Stomach (tissue), 9 donors: Measurements from ENCODE around the gene ELF5. TPM values are rescaled to one million over a fixed set of nuclear protein-coding genes. Genes with fewer than 3 reads are reported as not detected.

Source experiments
- DNase-seq, 2 donors: peaks; one replicate each; pipeline versions ENCODE4 v3.0.0 to v3.0.0-alpha.2; 2013 to 2019
- H3K27ac ChIP-seq, 5 donors: fragments of 200-600 bp in 4 of 5; sonication (generic) in 4 of 5; one replicate each; pipeline ENCODE4 v1.5.1; 2013 to 2019; ENCODE audit warnings: mild to moderate bottlenecking in 1 of 5, moderate library complexity in 1 of 5
- H3K27me3 ChIP-seq, 3 donors: fragments of 200-600 bp; sonication (generic); one replicate each; pipeline ENCODE4 v1.5.1; 2017 to 2019; ENCODE audit warnings: mixed run types in 1 of 3
- H3K36me3 ChIP-seq, 4 donors: fragments of 200-600 bp; sonication (generic); 1 replicate in 3 of 4; 2 replicates in 1 of 4; pipeline ENCODE4 v1.5.1; 2016 to 2019
- H3K4me1 ChIP-seq, 4 donors: fragments of 200-600 bp; sonication (generic); one replicate each; pipeline ENCODE4 v1.5.1; 2016 to 2019
- H3K4me3 ChIP-seq, 4 donors: fragments of 200-600 bp; sonication (generic) in 3 of 4; one replicate each; pipeline ENCODE4 v1.5.1; 2016 to 2019; ENCODE audit warnings: mild to moderate bottlenecking in 1 of 4
- H3K9me3 ChIP-seq, 4 donors: fragments of 200-600 bp; sonication (generic); one replicate each; pipeline ENCODE4 v1.5.1; 2016 to 2019
- EP300 ChIP-seq: sonication (generic); formaldehyde crosslinking; IDR thresholded peaks from one replicate; pipeline ENCODE4 v1.6.1; 2017; ENCODE audit warnings: antibody characterized with exemption
- POLR2A ChIP-seq, 4 donors: fragments of 450-650 bp; IDR thresholded peaks; one replicate each; pipeline ENCODE4 v1.6.1; 2016; ENCODE audit warnings: antibody characterized with exemption in 4 of 4, control low read depth in 2 of 4, mild to moderate bottlenecking in 1 of 4, moderate library complexity in 1 of 4
- POLR2AphosphoS5 ChIP-seq, 3 donors: sonication (generic); formaldehyde crosslinking; IDR thresholded peaks; one replicate each; pipeline ENCODE4 v1.6.1; 2016; ENCODE audit warnings: antibody characterized with exemption in 3 of 3
- WGBS, 5 donors: extraction: QIAGEN DNeasy Blood & Tissue Kit in 3 of 5; methylation state at CpG; one replicate each; pipeline versions ENCODE4 v1.1.5 to v1.1.7; 2013 to 2018; 5-methylcytosine and 5-hydroxymethylcytosine counted together
- intact Hi-C: fragments of 100-400 bp; cut with DNase I; formaldehyde crosslinking; loops from one replicate; pipeline ENCODE4 v1.15.1; 2023; ENCODE audit warnings: low total_unique reads
- polyA plus RNA-seq, 3 donors: library from polyadenylated mRNA; stranded (reverse); fragments of 200-250 nt; gene quantifications; one replicate each; pipeline ENCODE4 v1.2.3, GENCODE V29; 2013
- total RNA-seq, 5 donors: library from RNA; depleted of rRNA; stranded (reverse); fragments of >200 nt; gene quantifications; one replicate each; pipeline versions ENCODE4 v1.1.0 to v1.2.3, GENCODE V29; 2014 to 2016
- TF ChIP-seq, protein P1 (sequence below), 7 experiments: fragments of 450-650 bp in 4 of 7; fragments of 200-600 bp in 3 of 7; sonication (generic) in 3 of 7; IDR thresholded peaks; one replicate each; pipeline ENCODE4 v1.5.1; 2016 to 2019; ENCODE audit warnings: antibody characterized with exemption in 7 of 7, control low read depth in 2 of 7, mild to moderate bottlenecking in 1 of 7
- donor health status: healthy with polysubstance abuse.
- donor health status: Bipolar disorder and iron deficiency.
- donor health status: healthy.

ELF5 gene
- total and polyA plus RNA-seq, 8 donors = 0.19 to 0.78 (median 0.55) TPM; not detected in 5

DNA sequence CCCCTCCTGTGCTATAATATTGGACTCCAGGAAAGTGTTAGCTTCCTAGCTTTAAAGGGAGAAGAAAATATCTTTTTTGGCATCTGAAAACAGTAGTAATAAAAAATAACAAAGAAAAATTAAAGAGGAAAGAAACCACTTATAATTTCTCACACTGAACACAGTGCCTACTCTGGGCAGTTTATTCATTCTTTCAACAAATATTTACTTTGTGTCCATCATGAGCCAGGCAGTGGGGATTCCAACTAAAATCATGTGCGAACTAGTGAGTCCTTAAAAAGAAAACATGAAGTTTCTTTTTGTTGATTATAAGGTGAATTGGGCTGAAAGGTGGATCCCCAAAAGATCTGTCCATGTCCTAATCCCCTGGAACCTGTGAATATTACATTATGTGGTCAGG, 16.0 kb upstream of the ELF5 start:
- Histone ChIP-seq H3K4me1 (no peaks in the 10 kb centered on the region), H3K27me3 (peaks cover 0 to 8% (median 0%) of the 10 kb centered on the region in 3 donors), H3K27ac (no peak overlapping the region), H3K9me3 (peaks cover 0 to 8% (median 4%) of the 10 kb centered on the region in 4 donors), H3K4me3 (no peak overlapping the region), H3K36me3 (no peaks in the 10 kb centered on the region)
- 21 to 32% (median 26%) methylated on average over 1 of the region's 1 CpG for WGBS, 5 donors
- no peak for TF ChIP-seq POLR2A (IDR thresholded peaks at IDR 0.05)
- TF ChIP-seq, protein P1, sequence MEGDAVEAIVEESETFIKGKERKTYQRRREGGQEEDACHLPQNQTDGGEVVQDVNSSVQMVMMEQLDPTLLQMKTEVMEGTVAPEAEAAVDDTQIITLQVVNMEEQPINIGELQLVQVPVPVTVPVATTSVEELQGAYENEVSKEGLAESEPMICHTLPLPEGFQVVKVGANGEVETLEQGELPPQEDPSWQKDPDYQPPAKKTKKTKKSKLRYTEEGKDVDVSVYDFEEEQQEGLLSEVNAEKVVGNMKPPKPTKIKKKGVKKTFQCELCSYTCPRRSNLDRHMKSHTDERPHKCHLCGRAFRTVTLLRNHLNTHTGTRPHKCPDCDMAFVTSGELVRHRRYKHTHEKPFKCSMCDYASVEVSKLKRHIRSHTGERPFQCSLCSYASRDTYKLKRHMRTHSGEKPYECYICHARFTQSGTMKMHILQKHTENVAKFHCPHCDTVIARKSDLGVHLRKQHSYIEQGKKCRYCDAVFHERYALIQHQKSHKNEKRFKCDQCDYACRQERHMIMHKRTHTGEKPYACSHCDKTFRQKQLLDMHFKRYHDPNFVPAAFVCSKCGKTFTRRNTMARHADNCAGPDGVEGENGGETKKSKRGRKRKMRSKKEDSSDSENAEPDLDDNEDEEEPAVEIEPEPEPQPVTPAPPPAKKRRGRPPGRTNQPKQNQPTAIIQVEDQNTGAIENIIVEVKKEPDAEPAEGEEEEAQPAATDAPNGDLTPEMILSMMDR (IDR thresholded peaks at IDR 0.05) = no peak
- intact Hi-C loops = no loop called here
- DNase-seq = no peak

DNA sequence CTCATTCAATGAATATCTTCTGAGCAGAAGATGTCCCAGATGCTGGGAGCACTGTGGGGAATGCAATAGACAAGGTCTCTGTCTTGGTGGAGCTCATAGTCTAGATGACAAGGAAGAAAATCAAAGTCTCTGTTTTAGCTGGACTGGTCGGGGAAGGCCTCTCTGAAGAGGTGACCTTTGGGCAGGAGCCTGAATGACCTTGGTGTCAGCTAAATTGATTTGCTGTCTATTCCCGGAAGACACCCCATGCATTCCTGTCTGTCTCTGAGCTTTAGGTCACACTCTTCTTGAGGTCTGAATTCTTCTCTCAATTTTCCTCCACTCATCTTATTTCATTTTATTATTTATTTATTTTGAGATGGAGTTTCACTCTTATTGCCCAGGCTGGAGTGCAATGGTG, 14.5 kb upstream of the ELF5 start:
- no peak overlapping the region for H3K27ac ChIP-seq
- TF ChIP-seq, protein P1 (IDR thresholded peaks at IDR 0.05) = no peak
- TF ChIP-seq POLR2AphosphoS5 (IDR thresholded peaks at IDR 0.05) = no peak
- no peak for TF ChIP-seq EP300
- no peak for TF ChIP-seq POLR2A (IDR thresholded peaks at IDR 0.05)
- H3K27me3 ChIP-seq = peaks cover 0 to 10% (median 0%) of the 10 kb centered on the region in 3 donors
- H3K4me1 ChIP-seq = no peaks in the 10 kb centered on the region
- intact Hi-C loops = no loop called here
- H3K9me3 ChIP-seq = no peaks in the 10 kb centered on the region
- 82 to 90% (median 86%) methylated on average over 2 of the region's 2 CpGs for WGBS, 5 donors
- no peak for DNase-seq
- no peak overlapping the region for H3K4me3 ChIP-seq
- no peaks in the 10 kb centered on the region for H3K36me3 ChIP-seq

DNA sequence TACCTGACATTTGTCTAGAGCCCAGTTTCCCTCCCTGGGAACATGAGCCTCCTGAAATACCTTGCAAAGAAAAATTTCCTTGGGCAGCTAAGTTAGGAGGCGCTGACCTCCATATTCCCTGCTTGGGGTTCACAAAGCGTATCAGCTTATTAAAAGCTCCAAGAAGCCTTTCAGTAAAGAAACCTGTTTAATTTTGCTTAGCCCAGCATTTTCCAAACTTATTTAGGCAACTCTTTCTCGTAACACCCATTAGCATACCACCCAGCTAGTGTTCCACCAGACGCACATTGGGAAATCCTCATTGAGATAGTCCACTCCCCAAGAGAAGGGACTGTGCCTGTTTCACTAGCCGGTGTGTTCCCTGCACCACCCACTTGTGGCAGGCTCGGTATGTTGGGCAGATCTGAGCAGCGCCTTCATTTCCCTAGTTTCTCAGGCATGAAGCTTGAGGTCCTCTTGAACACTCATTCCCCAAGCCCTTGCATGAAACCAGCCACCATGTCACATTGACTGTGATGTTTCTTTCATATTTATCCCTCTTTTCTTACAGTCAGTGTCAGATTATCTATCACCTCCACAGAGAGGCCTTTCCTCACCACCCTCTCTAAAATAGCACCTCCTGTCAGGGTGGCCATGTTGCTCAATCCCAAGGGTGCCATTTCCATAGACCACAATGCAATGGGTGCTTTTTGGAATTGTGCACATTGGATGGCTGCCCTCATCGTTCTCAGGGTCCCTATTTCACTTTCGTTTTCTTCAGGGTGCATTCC, 12.5 kb upstream of the ELF5 start:
- Histone ChIP-seq H3K36me3 (no peaks in the 10 kb centered on the region), H3K27ac (no peak overlapping the region), H3K9me3 (no peaks in the 10 kb centered on the region), H3K4me3 (no peak overlapping the region), H3K27me3 (peaks cover 0 to 10% (median 0%) of the 10 kb centered on the region in 3 donors), H3K4me1 (no peaks in the 10 kb centered on the region)
- 86 to 91% (median 89%) methylated on average over 9 of the region's 9 CpGs for WGBS, 5 donors
- intact Hi-C loops = no loop called here
- TF ChIP-seq EP300 (no peak), POLR2AphosphoS5 (IDR thresholded peaks at IDR 0.05) (no peak), POLR2A (IDR thresholded peaks at IDR 0.05) (no peak)
- TF ChIP-seq, protein P1 (IDR thresholded peaks at IDR 0.05) = no peak
- no peak for DNase-seq

DNA sequence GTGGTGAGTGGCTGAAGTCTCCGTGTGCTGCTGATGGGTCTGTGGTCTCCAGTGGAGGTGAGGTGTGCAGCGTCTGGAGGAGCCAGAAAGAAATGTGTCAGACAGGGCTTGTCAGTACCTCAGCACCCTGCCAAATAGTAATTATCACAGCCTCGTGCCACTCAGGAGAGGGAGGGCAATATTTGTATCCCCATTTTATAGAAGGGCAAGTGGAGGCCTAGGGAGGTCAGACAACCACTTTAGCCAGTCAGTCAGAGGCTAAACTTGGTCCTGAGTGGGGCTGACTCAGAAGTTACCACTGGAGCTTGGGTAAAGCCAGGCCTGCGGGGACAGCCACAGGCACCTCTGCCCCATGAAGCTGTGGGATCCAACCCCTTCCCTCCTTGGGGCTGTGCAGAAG, 11.5 kb upstream of the ELF5 start:
- Histone ChIP-seq H3K4me1 (no peaks in the 10 kb centered on the region), H3K27me3 (peaks cover 0 to 10% (median 0%) of the 10 kb centered on the region in 3 donors), H3K27ac (no peak overlapping the region), H3K36me3 (no peaks in the 10 kb centered on the region), H3K4me3 (no peak overlapping the region), H3K9me3 (no peaks in the 10 kb centered on the region)
- no peak for TF ChIP-seq POLR2AphosphoS5 (IDR thresholded peaks at IDR 0.05)
- 84 to 94% (median 91%) methylated on average over 4 of the region's 4 CpGs for WGBS, 5 donors
- no peak for DNase-seq
- intact Hi-C loops = no loop called here

DNA sequence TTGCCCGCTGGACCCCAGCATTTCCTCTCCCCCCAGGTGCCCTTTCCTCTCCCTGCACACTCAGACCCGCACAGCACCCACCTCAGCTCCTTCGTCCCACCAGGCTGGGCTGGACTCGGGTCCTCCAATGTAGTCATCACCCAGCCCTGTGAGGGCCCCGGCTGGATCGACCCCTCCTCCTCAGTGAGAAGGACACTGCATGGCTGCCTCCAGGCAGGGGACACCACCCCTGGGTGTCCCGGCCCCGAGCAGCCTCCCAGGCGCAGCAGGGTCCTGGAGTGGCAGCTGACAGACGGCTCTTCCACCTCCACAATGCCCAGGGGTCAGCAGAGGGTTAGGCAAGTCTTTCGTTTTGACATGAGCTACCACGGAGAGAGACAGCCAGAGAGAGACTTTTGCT, 11.1 kb upstream of the ELF5 start:
- Histone ChIP-seq H3K9me3 (no peaks in the 10 kb centered on the region), H3K36me3 (no peaks in the 10 kb centered on the region), H3K27ac (no peak overlapping the region), H3K27me3 (peaks cover 0 to 10% (median 0%) of the 10 kb centered on the region in 3 donors), H3K4me3 (no peak overlapping the region), H3K4me1 (no peaks in the 10 kb centered on the region)
- TF ChIP-seq, protein P1 (IDR thresholded peaks at IDR 0.05) = no peak
- TF ChIP-seq POLR2AphosphoS5 (IDR thresholded peaks at IDR 0.05) = no peak
- TF ChIP-seq POLR2A (IDR thresholded peaks at IDR 0.05) = no peak
- TF ChIP-seq EP300 = no peak
- no peak for DNase-seq
- 68 to 95% (median 79%) methylated on average over 4 to 12 of the region's 12 CpGs for WGBS, 5 donors
- intact Hi-C loops = no loop called here
